HepG2 (cell line): ENCODE results near the gene CNPPD1. TPM values are rescaled to one million over a fixed set of nuclear protein-coding genes. Genes with fewer than 3 reads are reported as not detected.
A peak's percentile ranks its signal among the peaks of the same experiment; 100 is the strongest.

Experiments used
- ARID2 ChIP-seq: sonication (generic); formaldehyde crosslinking; IDR thresholded peaks from 2 replicates; pipeline ENCODE4 v1.8.1; 2022; ENCODE audit warnings: mild to moderate bottlenecking, missing genetic modification reagents, borderline replicate concordance
- CEBPB ChIP-seq: IDR thresholded peaks from 2 replicates; pipeline ENCODE4 v1.6.1; 2011; ENCODE audit warnings: low read depth, low read length, improper control_type of control experiment, borderline replicate concordance
- DMAP1 ChIP-seq: IDR thresholded peaks from 2 replicates; pipeline ENCODE4 v1.6.1; 2016
- FOXM1 ChIP-seq: sonication (generic); formaldehyde crosslinking; IDR thresholded peaks from 2 replicates; pipeline ENCODE4 v1.5.0; 2020; ENCODE audit warnings: missing genetic modification reagents
- FOXO4 ChIP-seq: sonication (generic); formaldehyde crosslinking; conservative IDR thresholded peaks from 2 replicates; pipeline ENCODE4 v1.8.1; 2023; ENCODE audit warnings: missing genetic modification reagents
- HNRNPLL ChIP-seq: fragments of 200-400 bp; formaldehyde crosslinking; IDR thresholded peaks from 2 replicates; pipeline ENCODE4 v1.6.1; 2017; ENCODE audit warnings: mild to moderate bottlenecking, low read depth, low read length; ENCODE audit not compliant: poor library complexity, severe bottlenecking
- KDM5B ChIP-seq: sonication (generic); formaldehyde crosslinking; IDR thresholded peaks from 2 replicates; pipeline ENCODE4 v1.4.0; 2020; ENCODE audit warnings: missing genetic modification reagents, mild to moderate bottlenecking, borderline replicate concordance
- KMT2B ChIP-seq: IDR thresholded peaks from 2 replicates; pipeline ENCODE4 v1.6.1; 2016; ENCODE audit warnings: missing genetic modification reagents, missing compliant biosample characterization
- NKX3-1 ChIP-seq: sonication (generic); formaldehyde crosslinking; IDR thresholded peaks from 2 replicates; pipeline ENCODE4 v1.5.0; 2020; ENCODE audit warnings: missing genetic modification reagents
- PLSCR1 ChIP-seq: sonication (generic); formaldehyde crosslinking; IDR thresholded peaks from 2 replicates; pipeline ENCODE4 v1.5.0; 2020; ENCODE audit warnings: missing genetic modification reagents, mild to moderate bottlenecking, borderline replicate concordance
- PRDM15 ChIP-seq: sonication (generic); formaldehyde crosslinking; IDR thresholded peaks from 2 replicates; pipeline ENCODE4 v1.4.0; 2020; ENCODE audit warnings: missing genetic modification reagents
- SALL1 ChIP-seq: sonication (generic); formaldehyde crosslinking; IDR thresholded peaks from 2 replicates; pipeline ENCODE4 v1.8.0; 2022; ENCODE audit warnings: mild to moderate bottlenecking, missing genetic modification reagents
- SIX1 ChIP-seq: sonication (generic); formaldehyde crosslinking; IDR thresholded peaks from 2 replicates; pipeline ENCODE4 v1.4.0; 2020; ENCODE audit warnings: missing genetic modification reagents, borderline replicate concordance
- SKIL ChIP-seq: sonication (generic); formaldehyde crosslinking; IDR thresholded peaks from 2 replicates; pipeline ENCODE4 v1.8.0; 2022; ENCODE audit warnings: missing genetic modification reagents, mild to moderate bottlenecking, moderate library complexity, borderline replicate concordance
- SP140L ChIP-seq: sonication (generic); formaldehyde crosslinking; IDR thresholded peaks from 2 replicates; pipeline ENCODE4 v1.4.0; 2020; ENCODE audit warnings: missing genetic modification reagents, borderline replicate concordance
- TP53 ChIP-seq: sonication (generic); formaldehyde crosslinking; conservative IDR thresholded peaks from 2 replicates; pipeline ENCODE4 v1.4.0; 2020; ENCODE audit warnings: missing genetic modification reagents
- ZBTB38 ChIP-seq: sonication (generic); formaldehyde crosslinking; IDR thresholded peaks from 2 replicates; pipeline ENCODE4 v1.5.1; 2020; ENCODE audit warnings: mild to moderate bottlenecking, missing genetic modification reagents
- ZFY ChIP-seq: sonication (generic); formaldehyde crosslinking; IDR thresholded peaks from 2 replicates; pipeline ENCODE4 v1.4.0; 2020; ENCODE audit warnings: missing genetic modification reagents
- ZNF205 ChIP-seq: IDR thresholded peaks from 2 replicates; pipeline ENCODE4 v1.6.1; 2018; ENCODE audit warnings: missing biosample characterization, missing genetic modification reagents
- ZNF567 ChIP-seq: sonication (generic); formaldehyde crosslinking; IDR thresholded peaks from 2 replicates; pipeline ENCODE4 v1.8.1; 2023; ENCODE audit warnings: mild to moderate bottlenecking, missing genetic modification reagents, borderline replicate concordance
- ZNF605 ChIP-seq: sonication (generic); formaldehyde crosslinking; IDR thresholded peaks from 2 replicates; pipeline ENCODE4 v1.8.0; 2022; ENCODE audit warnings: mild to moderate bottlenecking, missing genetic modification reagents
- ZNF615 ChIP-seq: sonication (generic); formaldehyde crosslinking; IDR thresholded peaks from 2 replicates; pipeline ENCODE4 v1.5.0; 2020; ENCODE audit warnings: mild to moderate bottlenecking, missing genetic modification reagents, borderline replicate concordance
- ZNF792 ChIP-seq: IDR thresholded peaks from 2 replicates; pipeline ENCODE4 v1.6.1; 2016
- polyA plus RNA-seq, 8 experiments: library from polyadenylated mRNA; depleted of rRNA in 3 of 8; stranded (reverse) in 7 of 8; unstranded in 1 of 8; fragments of >200 nt; fragmentation: Illumina TruSeq in 4 of 8; extraction: Trizol in 4 of 8; gene quantifications; 2 replicates each; pipeline versions ENCODE4 v1.2.1 to v1.2.3, GENCODE V29; 2011 to 2016; ENCODE audit warnings: low read depth in 4 of 8, missing spikeins in 1 of 8, mixed read lengths in 1 of 8; ENCODE audit not compliant: insufficient read depth in 1 of 8
- total RNA-seq, 5 experiments: library from RNA; depleted of rRNA; stranded (reverse); fragments of >200 nt; fragmentation: Illumina TruSeq; extraction: Trizol; gene quantifications; 2 replicates each; pipeline ENCODE4 v1.2.3, GENCODE V29; 2016; ENCODE audit warnings: low read depth in 1 of 5

The CNPPD1 gene
- total and polyA plus RNA-seq, 2 of the 13 experiments (the other 11 are each of a cell fraction or from before 2014, with no cell fraction given), result 35.5 to 49.4 TPM

- TF ChIP-seq PRDM15 (peak; percentile 75), FOXO4 (CRISPR knock-in tag) (peak; percentile 99; the same call in 1 of the 2 replicates), ZNF205 (CRISPR knock-in tag) (peak; percentile 76; the same call in 1 of the 2 replicates), KDM5B (CRISPR knock-in tag) (peak; percentile 97), CEBPB (no peak), HNRNPLL (peak; percentile 70), ZBTB38 (CRISPR knock-in tag) (peak; percentile 96), FOXM1 (CRISPR knock-in tag) (no peak), ZNF605 (CRISPR knock-in tag) (no peak; the same call in 1 of the 2 replicates), SALL1 (CRISPR knock-in tag) (peak; percentile 99), ARID2 (CRISPR knock-in tag) (no peak), ZNF792 (CRISPR knock-in tag) (peak; percentile 93), ZNF567 (CRISPR knock-in tag) (peak; percentile 95), DMAP1 (peak; percentile 87), SP140L (CRISPR knock-in tag) (no peak), TP53 (CRISPR knock-in tag) (0 out of 2 replicates have a peak, but pooled peaks have one; percentile 65), KMT2B (CRISPR knock-in tag) (no peak; the same call in none of the 2 replicates), SIX1 (no peak), NKX3-1 (peak; percentile 69; the same call in 1 of the 2 replicates), ZFY (CRISPR knock-in tag) (peak; percentile 96), ZNF615 (CRISPR knock-in tag) (no peak), PLSCR1 (CRISPR knock-in tag) (0 out of 2 replicates have a peak, but pooled peaks have one; percentile 45), SKIL (CRISPR knock-in tag) (peak; percentile 87)
Observed at GRCh38 chr2:219176818-219177551, at the start of gene CNPPD1 (continued).
